HG02840 (cell line): ENCODE results near the gene ARHGEF28.

Source experiments
- ATAC-seq: cut with Tn5 transposase; IDR thresholded peaks from one replicate; pipeline ENCODE4 v1.9.1; 2021; ENCODE audit warnings: mild to moderate bottlenecking, moderate library complexity, moderate number of reproducible peaks; ENCODE audit not compliant: unreplicated experiment, low FRiP score

The ARHGEF28 gene

DNA sequence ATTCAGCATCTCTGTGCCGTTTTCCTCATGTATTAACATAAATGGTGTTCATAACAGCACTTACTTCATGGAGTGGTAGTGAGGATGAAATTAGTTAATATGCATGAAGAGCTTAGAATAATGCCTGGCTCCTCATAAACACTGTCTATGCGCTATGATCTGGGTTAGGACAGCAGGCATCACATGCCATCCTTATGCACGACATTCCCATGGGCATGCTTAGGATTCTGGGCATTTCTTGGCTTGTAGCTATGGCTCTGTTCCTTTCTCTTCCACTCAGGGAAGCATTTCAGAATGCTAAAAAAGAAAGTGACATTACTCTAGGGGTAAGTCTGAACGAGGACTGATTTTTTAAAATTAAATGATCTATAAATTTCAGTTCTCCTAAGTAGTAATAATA, 349.8 kb downstream of the ARHGEF28 start:
- no peak for ATAC-seq

DNA sequence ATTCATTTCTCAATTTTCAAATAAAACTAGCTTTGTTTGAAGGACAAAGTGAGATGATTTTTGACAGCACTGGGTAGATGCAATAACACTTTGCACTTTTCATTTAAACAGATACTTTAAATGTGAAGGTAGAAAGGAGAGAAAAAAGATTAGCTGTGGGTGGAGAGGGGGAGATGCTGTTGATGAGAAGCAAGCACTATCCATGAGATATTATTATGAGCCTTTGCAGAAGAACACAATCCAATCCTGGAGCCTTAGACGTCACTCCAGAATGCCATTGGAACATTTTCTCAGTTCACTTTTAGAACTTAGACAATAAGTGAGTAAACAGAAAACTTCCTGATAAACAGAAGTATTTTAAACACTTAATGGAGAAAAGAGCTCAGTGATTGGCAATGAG, 351.1 kb downstream of the ARHGEF28 start:
- ATAC-seq = no peak

DNA sequence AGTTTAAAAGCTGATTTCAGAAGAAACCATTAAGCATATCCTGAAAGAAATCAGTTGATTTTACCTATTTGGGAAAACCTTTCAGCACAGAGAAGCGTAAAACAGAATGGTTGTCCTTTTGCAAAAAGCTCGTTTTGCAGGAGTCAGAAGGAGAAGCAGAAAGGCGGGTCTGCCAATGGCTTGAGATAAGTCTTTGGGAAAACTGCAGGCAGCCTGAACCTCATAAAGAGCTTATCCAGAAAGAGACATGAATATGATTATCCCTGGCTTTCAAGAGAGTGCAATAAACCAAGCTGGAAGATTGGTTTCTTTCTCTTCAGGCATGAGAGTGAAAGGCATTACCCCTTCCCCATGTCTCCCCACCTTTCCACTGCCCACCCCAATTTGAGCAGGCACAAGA, 353.3 kb downstream of the ARHGEF28 start:
- no peak for ATAC-seq

DNA sequence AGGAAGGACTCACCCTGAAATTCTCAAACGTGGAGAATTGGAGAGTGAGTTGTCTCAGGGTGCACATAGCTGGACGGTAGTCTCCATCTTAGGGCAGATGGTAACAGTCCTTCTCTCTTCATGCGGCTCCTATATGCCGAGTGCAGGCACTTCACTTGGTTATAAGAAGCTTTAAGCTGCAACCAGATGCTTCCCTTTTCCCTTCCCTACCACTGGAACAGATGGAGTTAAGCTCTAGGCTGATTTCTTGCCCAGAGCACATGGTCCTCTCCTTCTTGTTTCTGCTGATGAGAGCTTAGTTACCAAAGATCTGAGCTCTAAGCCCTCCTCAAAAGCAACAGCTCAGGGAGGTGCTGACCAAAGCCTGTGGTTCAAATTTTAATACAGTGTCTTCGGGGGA, 355.7 kb downstream of the ARHGEF28 start:
- ATAC-seq = no peak

- no peak for ATAC-seq
Observed at GRCh38 chr5:73983644-73984043, 357.6 kb downstream of the ARHGEF28 start.

- ATAC-seq = no peak
Observed at GRCh38 chr5:73985145-73985544, 359.1 kb downstream of the ARHGEF28 start.

DNA sequence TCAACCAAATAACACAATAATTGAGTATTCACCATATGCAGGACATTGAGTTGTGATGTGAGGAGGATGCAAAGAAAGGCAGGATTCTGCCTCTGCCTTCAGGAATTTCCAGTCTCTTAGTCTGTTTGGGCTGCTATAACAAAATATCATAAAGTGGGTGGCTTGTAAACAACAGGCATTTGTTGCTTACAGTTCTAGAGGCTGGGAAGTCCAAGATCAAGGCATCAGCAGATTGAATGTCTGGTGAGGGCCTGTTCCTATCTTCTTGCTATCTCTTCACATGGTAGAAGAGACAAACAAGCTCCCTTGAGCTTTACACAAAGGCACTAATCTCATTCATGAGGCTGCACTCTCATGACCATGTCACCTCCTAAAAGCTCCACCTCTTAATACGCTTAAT, 360.7 kb downstream of the ARHGEF28 start:
- ATAC-seq = no peak

- no peak for ATAC-seq
Observed at GRCh38 chr5:73987915-73988314, 361.9 kb downstream of the ARHGEF28 start.

- no peak for ATAC-seq
Observed at GRCh38 chr5:73989956-73990355, 364.0 kb downstream of the ARHGEF28 start.
